ENCODE results near the gene SLC13A2. TPM values are rescaled to one million over a fixed set of nuclear protein-coding genes. Genes with fewer than 3 reads are reported as not detected.

SLC13A2 gene
- total RNA-seq, 4 donors from 2014 or later, result 0.34 TPM; not detected in 3

DNA sequence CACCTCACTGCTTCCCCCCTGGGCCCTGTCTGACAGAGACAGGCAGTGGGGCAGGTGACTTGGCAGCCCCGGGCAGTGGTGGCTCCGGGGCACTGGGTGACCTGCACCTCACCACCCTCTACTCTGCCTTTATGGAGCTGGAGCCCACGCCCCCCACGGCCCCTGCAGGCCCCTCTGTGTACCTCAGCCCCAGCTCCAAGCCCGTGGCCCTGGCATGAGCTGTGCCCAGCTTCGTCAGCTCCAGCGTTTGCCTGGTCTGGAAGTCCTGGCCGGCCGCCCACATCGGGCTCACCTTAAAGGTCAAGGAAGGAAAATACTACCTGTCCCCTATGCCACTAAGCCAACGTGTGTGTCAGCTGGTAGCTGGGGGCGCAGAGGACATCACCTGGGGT lies 63.8 kb downstream of the SLC13A2 start:
- intact Hi-C loops (cut with DNase I; ENCODE audit: low total_unique reads), result no loop called here
- DNase-seq (no peak), ATAC-seq (no peak)
- H3K4me3 ChIP-seq, result no peak overlapping the region
- no peak for TF ChIP-seq POLR2A (IDR thresholded peaks at IDR 0.05)
- TF ChIP-seq, protein P1, sequence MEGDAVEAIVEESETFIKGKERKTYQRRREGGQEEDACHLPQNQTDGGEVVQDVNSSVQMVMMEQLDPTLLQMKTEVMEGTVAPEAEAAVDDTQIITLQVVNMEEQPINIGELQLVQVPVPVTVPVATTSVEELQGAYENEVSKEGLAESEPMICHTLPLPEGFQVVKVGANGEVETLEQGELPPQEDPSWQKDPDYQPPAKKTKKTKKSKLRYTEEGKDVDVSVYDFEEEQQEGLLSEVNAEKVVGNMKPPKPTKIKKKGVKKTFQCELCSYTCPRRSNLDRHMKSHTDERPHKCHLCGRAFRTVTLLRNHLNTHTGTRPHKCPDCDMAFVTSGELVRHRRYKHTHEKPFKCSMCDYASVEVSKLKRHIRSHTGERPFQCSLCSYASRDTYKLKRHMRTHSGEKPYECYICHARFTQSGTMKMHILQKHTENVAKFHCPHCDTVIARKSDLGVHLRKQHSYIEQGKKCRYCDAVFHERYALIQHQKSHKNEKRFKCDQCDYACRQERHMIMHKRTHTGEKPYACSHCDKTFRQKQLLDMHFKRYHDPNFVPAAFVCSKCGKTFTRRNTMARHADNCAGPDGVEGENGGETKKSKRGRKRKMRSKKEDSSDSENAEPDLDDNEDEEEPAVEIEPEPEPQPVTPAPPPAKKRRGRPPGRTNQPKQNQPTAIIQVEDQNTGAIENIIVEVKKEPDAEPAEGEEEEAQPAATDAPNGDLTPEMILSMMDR (IDR thresholded peaks at IDR 0.05 in 4 of 5, conservative IDR thresholded peaks at IDR 0.05 in 1 of 5), result no peak
- no peaks in the 10 kb centered on the region for H3K9me3 ChIP-seq
- no peak overlapping the region for H3K27ac ChIP-seq
- H3K27me3 ChIP-seq, result no peaks in the 10 kb centered on the region
- in situ Hi-C loops (cut with MboI; ENCODE audit: low sequenced_read_pairs in 4 of 4), result no loop called here
- H3K4me1 ChIP-seq, result no peaks in the 10 kb centered on the region
- no peaks in the 10 kb centered on the region for H3K36me3 ChIP-seq

DNA sequence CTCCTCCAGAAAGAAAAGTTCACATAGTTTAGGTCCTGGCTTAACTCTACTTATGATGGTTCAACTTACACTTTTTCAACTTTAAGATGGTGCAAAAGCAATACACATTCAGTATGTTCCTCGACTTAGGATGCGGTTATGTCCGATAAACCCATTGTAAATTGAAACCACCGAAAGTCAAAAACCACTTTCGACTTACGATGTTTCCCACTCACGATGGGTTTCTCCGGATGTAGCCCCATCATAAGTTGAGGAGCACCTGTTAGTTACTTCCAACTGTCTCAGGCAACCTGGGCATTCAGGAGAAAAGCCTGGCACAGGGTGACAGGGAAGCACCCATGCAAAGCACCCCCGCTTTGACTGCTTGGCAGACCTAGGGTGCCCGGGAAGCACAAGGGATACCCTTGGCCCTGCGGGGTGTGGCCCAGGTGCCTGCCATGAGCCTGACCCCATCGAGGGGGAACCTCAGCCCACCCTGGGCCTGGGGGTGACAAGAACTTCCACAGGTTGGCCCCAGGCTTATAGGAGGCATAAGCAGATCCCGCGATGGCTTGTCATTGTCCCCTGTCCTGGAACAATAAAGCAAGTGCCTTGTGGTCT lies 65.0 kb downstream of the SLC13A2 start:
- in situ Hi-C loops (cut with MboI; ENCODE audit: low sequenced_read_pairs in 4 of 4), result no loop called here
- DNase-seq (no peak), ATAC-seq (no peak)
- TF ChIP-seq, protein P1 (IDR thresholded peaks at IDR 0.05 in 4 of 5, conservative IDR thresholded peaks at IDR 0.05 in 1 of 5), result no peak
- no peak for TF ChIP-seq POLR2A (IDR thresholded peaks at IDR 0.05)
- Histone ChIP-seq H3K36me3 (no peaks in the 10 kb centered on the region), H3K4me1 (no peaks in the 10 kb centered on the region), H3K27me3 (no peaks in the 10 kb centered on the region), H3K27ac (no peak overlapping the region), H3K9me3 (no peaks in the 10 kb centered on the region), H3K4me3 (no peak overlapping the region)
- intact Hi-C loops (cut with DNase I; ENCODE audit: low total_unique reads), result no loop called here

DNA sequence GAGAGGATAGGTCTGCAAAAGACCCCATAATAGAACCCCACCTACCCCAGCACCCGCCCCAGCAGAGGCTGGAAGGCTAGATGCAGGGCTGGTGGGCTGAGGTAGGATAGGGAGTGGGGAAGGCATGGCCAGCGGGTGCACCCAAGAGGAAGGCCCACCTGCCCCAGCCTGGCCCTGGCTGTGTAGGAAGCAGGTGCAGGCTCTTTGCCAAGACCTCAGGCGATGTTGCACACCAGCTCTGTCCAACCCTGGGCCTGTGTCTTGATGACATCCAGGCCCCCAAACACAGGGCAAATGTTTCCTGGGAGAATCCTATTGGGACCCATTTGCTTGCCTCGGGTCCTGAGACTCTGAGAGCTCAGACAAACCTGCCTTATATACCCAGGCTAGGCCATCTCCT lies 66.8 kb downstream of the SLC13A2 start:
- intact Hi-C loops (cut with DNase I; ENCODE audit: low total_unique reads) (no loop called here), in situ Hi-C loops (cut with MboI; ENCODE audit: low sequenced_read_pairs in 4 of 4) (no loop called here)
- H3K4me3 ChIP-seq, result no peak overlapping the region
- no peak for DNase-seq
- no peaks in the 10 kb centered on the region for H3K27me3 ChIP-seq
- H3K4me1 ChIP-seq, result no peaks in the 10 kb centered on the region
- H3K9me3 ChIP-seq, result no peaks in the 10 kb centered on the region
- H3K27ac ChIP-seq, result no peak overlapping the region
- H3K36me3 ChIP-seq, result no peaks in the 10 kb centered on the region
- ATAC-seq, result no peak
- TF ChIP-seq, protein P1 (IDR thresholded peaks at IDR 0.05 in 4 of 5, conservative IDR thresholded peaks at IDR 0.05 in 1 of 5), result no peak
- no peak for TF ChIP-seq POLR2A (IDR thresholded peaks at IDR 0.05)

DNA sequence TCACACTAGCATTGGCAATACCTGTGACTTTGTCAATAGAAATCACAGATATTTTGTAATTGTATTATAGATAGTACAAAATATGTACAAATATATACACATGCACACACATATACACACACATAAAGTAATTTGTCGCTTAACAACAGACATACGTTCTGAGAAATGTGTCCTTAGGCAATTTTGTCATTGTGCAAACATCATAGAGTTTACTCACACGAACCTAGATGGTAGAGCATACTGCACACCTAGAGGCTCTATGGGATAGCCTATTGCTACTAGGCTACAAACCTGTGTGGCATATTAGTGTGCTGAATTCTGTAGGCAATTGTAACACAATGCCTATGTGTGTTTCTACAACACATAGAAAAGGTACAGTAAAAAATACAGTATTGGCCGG lies 68.0 kb downstream of the SLC13A2 start:
- no peak for ATAC-seq

More for the DNA sequence above, 68.0 kb downstream of the SLC13A2 start:
- no peaks in the 10 kb centered on the region for H3K27me3 ChIP-seq
- H3K9me3 ChIP-seq, result no peaks in the 10 kb centered on the region
- in situ Hi-C loops (cut with MboI; ENCODE audit: low sequenced_read_pairs in 4 of 4), result no loop called here
- no peak for DNase-seq
- intact Hi-C loops (cut with DNase I; ENCODE audit: low total_unique reads), result no loop called here
- no peak overlapping the region for H3K4me3 ChIP-seq
- TF ChIP-seq POLR2A (IDR thresholded peaks at IDR 0.05), result no peak
- TF ChIP-seq, protein P1 (IDR thresholded peaks at IDR 0.05 in 4 of 5, conservative IDR thresholded peaks at IDR 0.05 in 1 of 5), result no peak
- H3K36me3 ChIP-seq, result no peaks in the 10 kb centered on the region
- no peak overlapping the region for H3K27ac ChIP-seq
- no peaks in the 10 kb centered on the region for H3K4me1 ChIP-seq

All from gastrocnemius medialis (tissue), 4 donors.